WTC11 (cell line): ENCODE results near the gene ZNF786. TPM values are rescaled to one million over a fixed set of nuclear protein-coding genes. Genes with fewer than 3 reads are reported as not detected.
A peak's percentile ranks its signal among the peaks of the same experiment; 100 is the strongest.

Source experiments
- ATAC-seq: fragments of 200-7000 bp; cut with Tn5 transposase; 2 replicates; pipeline ENCODE4 v1.10.0; 2021; ENCODE audit warnings: mild to moderate bottlenecking, moderate library complexity
- CTCF ChIA-PET: fragments of 300-600 bp; sonication (Branson Sonifier 250); formaldehyde crosslinking; loops from one replicate; lab custom pipeline; 2021; ENCODE audit warnings: antibody characterized with exemption; lab: Charles Lee
- POLR2A ChIA-PET: fragments of 350-600 bp; sonication (Branson Sonifier 250); formaldehyde crosslinking; loops from one replicate; lab custom pipeline; 2021; ENCODE audit warnings: antibody characterized with exemption; lab: Charles Lee
- DNase-seq: peaks from one replicate; pipeline ENCODE4 v3.0.0; 2021; ENCODE audit warnings: low spot score
- H3K27ac Mint-ChIP-seq: 2 replicates; pipeline ENCODE4 v1.8.0; 2021; ENCODE audit warnings: mixed read lengths
- H3K27me3 Mint-ChIP-seq: 2 replicates; pipeline ENCODE4 v1.8.0; 2021; ENCODE audit warnings: low read depth, mild to moderate bottlenecking, moderate library complexity, mixed read lengths
- H3K36me3 Mint-ChIP-seq: 2 replicates; pipeline ENCODE4 v1.8.0; 2021; ENCODE audit warnings: mixed read lengths
- H3K4me1 Mint-ChIP-seq: 2 replicates; pipeline ENCODE4 v1.8.0; 2022; ENCODE audit warnings: mixed read lengths
- H3K4me3 Mint-ChIP-seq: 2 replicates; pipeline ENCODE4 v1.8.0; 2021; ENCODE audit warnings: mild to moderate bottlenecking, moderate library complexity, mixed read lengths
- H3K9me3 Mint-ChIP-seq: 2 replicates; pipeline ENCODE4 v1.8.0; 2021; ENCODE audit warnings: mixed read lengths
- ELF4 ChIP-seq: sonication (generic); formaldehyde crosslinking; IDR thresholded peaks from 2 replicates; pipeline ENCODE4 v1.8.1; 2022; ENCODE audit warnings: low read depth, mild to moderate bottlenecking, moderate library complexity, missing genetic modification reagents
- EMX1 ChIP-seq: fragments of 250-450 bp; sonication (Bioruptor Pico); IDR thresholded peaks from 2 replicates; pipeline ENCODE4 v1.8.0; 2021; ENCODE audit warnings: mild to moderate bottlenecking
- FOXP1 ChIP-seq: sonication (generic); formaldehyde crosslinking; IDR thresholded peaks from 2 replicates; pipeline ENCODE4 v1.8.0; 2022; ENCODE audit warnings: missing genetic modification reagents, mild to moderate bottlenecking, moderate library complexity, borderline replicate concordance
- GRHL2 ChIP-seq: fragments of 250-450 bp; sonication (Bioruptor Pico); IDR thresholded peaks from 2 replicates; pipeline ENCODE4 v1.8.0; 2022; ENCODE audit warnings: mild to moderate bottlenecking, moderate library complexity; ENCODE audit not compliant: insufficient replicate concordance, severe bottlenecking
- IRF2 ChIP-seq: sonication (generic); formaldehyde crosslinking; IDR thresholded peaks from 2 replicates; pipeline ENCODE4 v1.8.0; 2022; ENCODE audit warnings: low read depth, missing genetic modification reagents, borderline replicate concordance
- JUN ChIP-seq: sonication (generic); formaldehyde crosslinking; IDR thresholded peaks from 2 replicates; pipeline ENCODE4 v1.8.0; 2023; ENCODE audit warnings: mild to moderate bottlenecking, missing genetic modification reagents
- MXD4 ChIP-seq: fragments of 250-450 bp; sonication (Bioruptor Pico); IDR thresholded peaks from 2 replicates; pipeline ENCODE4 v1.8.0; 2021; ENCODE audit warnings: mild to moderate bottlenecking, moderate library complexity, borderline replicate concordance
- NFE2L1 ChIP-seq: sonication (generic); formaldehyde crosslinking; IDR thresholded peaks from 2 replicates; pipeline ENCODE4 v1.8.1; 2023; ENCODE audit warnings: missing genetic modification reagents
- NR1H2 ChIP-seq: sonication (generic); formaldehyde crosslinking; IDR thresholded peaks from 2 replicates; pipeline ENCODE4 v1.9.0; 2021; ENCODE audit warnings: mild to moderate bottlenecking, moderate library complexity, missing genetic modification reagents
- TEAD1 ChIP-seq: sonication (generic); formaldehyde crosslinking; IDR thresholded peaks from 2 replicates; pipeline ENCODE4 v1.8.0; 2022; ENCODE audit warnings: mild to moderate bottlenecking, missing genetic modification reagents
- TP53 ChIP-seq: sonication (generic); formaldehyde crosslinking; IDR thresholded peaks from 2 replicates; pipeline ENCODE4 v1.8.1; 2023; ENCODE audit warnings: mild to moderate bottlenecking, missing genetic modification reagents
- ZNF219 ChIP-seq: sonication (generic); formaldehyde crosslinking; IDR thresholded peaks from 2 replicates; pipeline ENCODE4 v1.8.0; 2023; ENCODE audit warnings: missing genetic modification reagents, mild to moderate bottlenecking, borderline replicate concordance
- ZNF416 ChIP-seq: fragments of 250-450 bp; sonication (Bioruptor Pico); IDR thresholded peaks from 2 replicates; pipeline ENCODE4 v1.9.0; 2021; ENCODE audit warnings: mild to moderate bottlenecking, inconsistent platforms
- total RNA-seq: library from RNA; stranded (reverse); gene quantifications from 3 replicates; pipeline ENCODE4 v1.2.3, GENCODE V29; 2021
- TF ChIP-seq, protein P1 (sequence below): sonication (generic); formaldehyde crosslinking; IDR thresholded peaks from 2 replicates; pipeline ENCODE4 v1.8.1; 2022; ENCODE audit warnings: mild to moderate bottlenecking, moderate library complexity, missing genetic modification reagents
- TF ChIP-seq, protein P2 (sequence below): sonication (generic); formaldehyde crosslinking; IDR thresholded peaks from 2 replicates; pipeline ENCODE4 v1.8.0; 2022; ENCODE audit warnings: mild to moderate bottlenecking, missing genetic modification reagents
- TF ChIP-seq, protein P3 (sequence below): sonication (generic); formaldehyde crosslinking; IDR thresholded peaks from 2 replicates; pipeline ENCODE4 v1.8.0; 2022; ENCODE audit warnings: mild to moderate bottlenecking, missing genetic modification reagents
- TF ChIP-seq, protein P4 (sequence below): sonication (generic); formaldehyde crosslinking; IDR thresholded peaks from 2 replicates; pipeline ENCODE4 v1.8.1; 2023; ENCODE audit warnings: mild to moderate bottlenecking, missing genetic modification reagents, borderline replicate concordance
- TF ChIP-seq, protein P5 (sequence below): sonication (generic); formaldehyde crosslinking; IDR thresholded peaks from 2 replicates; pipeline ENCODE4 v1.8.1; 2023; ENCODE audit warnings: mild to moderate bottlenecking, missing genetic modification reagents
- TF ChIP-seq, protein P6 (sequence below): sonication (generic); formaldehyde crosslinking; IDR thresholded peaks from 2 replicates; pipeline ENCODE4 v1.8.1; 2022; ENCODE audit warnings: low read depth, missing genetic modification reagents, borderline replicate concordance

ZNF786 gene
- total RNA-seq, 1 experiment from 2014 or later = 11.4 TPM

DNA sequence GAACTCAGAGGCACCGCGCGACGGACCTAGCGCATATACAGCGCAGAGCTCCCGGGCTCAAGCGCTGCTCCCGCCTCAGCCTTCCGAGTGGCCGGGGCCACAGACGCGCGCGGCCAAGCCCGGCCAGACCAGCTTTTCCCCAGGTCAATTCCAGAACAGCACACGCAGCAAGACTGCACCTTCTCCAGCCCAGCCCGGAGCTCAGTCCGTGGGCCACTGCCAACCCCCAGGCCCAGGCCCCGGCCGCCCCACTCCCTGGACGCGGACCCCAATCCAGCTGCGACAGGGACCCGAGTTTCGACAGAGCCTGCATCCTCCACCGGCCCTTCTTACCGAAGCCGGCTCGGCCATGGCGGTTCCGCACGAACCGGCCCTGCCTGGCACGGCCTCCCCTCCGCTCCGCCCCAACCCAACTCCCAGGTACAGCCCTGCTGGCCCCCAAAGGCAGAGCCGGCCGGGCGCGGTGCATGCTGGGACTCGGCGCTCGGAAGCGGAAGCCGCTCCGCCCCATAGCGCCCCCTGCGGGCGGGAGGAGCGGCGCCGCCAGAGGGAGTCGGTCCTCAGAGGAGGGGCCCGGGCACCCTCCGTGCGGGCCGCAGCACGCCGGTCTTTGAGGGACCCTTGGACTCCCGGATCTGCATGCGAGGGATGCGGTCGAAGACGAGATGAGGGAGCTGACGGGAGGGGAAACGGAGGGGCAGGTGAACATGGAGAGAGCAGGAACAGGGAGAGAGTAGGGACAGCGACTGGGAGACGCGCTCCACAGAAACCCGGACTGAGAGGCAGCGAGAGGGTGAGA, 35.5 kb upstream of the ZNF786 start, which contains the start of gene ZNF425 (continued):
- peak; percentile 75; the same call in 1 of the 2 replicates for TF ChIP-seq ZNF416 (CRISPR knock-in tag)
- no peak for TF ChIP-seq ELF4 (CRISPR knock-in tag)
- TF ChIP-seq TP53 = peak; percentile 81; the same call in 1 of the 2 replicates
- TF ChIP-seq NFE2L1 (CRISPR knock-in tag) = peak; percentile 70
- no peak for TF ChIP-seq GRHL2
- TF ChIP-seq IRF2 = 0 out of 2 replicates have a peak, but pooled peaks have one; percentile 36
- TF ChIP-seq JUN = peak; percentile 66; the same call in 1 of the 2 replicates
- TF ChIP-seq, protein P1, sequence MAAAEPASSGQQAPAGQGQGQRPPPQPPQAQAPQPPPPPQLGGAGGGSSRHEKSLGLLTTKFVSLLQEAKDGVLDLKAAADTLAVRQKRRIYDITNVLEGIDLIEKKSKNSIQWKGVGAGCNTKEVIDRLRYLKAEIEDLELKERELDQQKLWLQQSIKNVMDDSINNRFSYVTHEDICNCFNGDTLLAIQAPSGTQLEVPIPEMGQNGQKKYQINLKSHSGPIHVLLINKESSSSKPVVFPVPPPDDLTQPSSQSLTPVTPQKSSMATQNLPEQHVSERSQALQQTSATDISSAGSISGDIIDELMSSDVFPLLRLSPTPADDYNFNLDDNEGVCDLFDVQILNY (CRISPR knock-in tag) = peak; percentile 18; the same call in 1 of the 2 replicates
- TF ChIP-seq, protein P2, sequence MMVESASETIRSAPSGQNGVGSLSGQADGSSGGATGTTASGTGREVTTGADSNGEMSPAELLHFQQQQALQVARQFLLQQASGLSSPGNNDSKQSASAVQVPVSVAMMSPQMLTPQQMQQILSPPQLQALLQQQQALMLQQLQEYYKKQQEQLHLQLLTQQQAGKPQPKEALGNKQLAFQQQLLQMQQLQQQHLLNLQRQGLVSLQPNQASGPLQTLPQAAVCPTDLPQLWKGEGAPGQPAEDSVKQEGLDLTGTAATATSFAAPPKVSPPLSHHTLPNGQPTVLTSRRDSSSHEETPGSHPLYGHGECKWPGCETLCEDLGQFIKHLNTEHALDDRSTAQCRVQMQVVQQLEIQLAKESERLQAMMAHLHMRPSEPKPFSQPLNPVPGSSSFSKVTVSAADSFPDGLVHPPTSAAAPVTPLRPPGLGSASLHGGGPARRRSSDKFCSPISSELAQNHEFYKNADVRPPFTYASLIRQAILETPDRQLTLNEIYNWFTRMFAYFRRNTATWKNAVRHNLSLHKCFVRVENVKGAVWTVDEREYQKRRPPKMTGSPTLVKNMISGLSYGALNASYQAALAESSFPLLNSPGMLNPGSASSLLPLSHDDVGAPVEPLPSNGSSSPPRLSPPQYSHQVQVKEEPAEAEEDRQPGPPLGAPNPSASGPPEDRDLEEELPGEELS = peak; percentile 92
- TF ChIP-seq, protein P3, sequence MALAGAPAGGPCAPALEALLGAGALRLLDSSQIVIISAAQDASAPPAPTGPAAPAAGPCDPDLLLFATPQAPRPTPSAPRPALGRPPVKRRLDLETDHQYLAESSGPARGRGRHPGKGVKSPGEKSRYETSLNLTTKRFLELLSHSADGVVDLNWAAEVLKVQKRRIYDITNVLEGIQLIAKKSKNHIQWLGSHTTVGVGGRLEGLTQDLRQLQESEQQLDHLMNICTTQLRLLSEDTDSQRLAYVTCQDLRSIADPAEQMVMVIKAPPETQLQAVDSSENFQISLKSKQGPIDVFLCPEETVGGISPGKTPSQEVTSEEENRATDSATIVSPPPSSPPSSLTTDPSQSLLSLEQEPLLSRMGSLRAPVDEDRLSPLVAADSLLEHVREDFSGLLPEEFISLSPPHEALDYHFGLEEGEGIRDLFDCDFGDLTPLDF = peak; percentile 70; the same call in 1 of the 2 replicates
- TF ChIP-seq TEAD1 (CRISPR knock-in tag) = peak; percentile 91

DNA sequence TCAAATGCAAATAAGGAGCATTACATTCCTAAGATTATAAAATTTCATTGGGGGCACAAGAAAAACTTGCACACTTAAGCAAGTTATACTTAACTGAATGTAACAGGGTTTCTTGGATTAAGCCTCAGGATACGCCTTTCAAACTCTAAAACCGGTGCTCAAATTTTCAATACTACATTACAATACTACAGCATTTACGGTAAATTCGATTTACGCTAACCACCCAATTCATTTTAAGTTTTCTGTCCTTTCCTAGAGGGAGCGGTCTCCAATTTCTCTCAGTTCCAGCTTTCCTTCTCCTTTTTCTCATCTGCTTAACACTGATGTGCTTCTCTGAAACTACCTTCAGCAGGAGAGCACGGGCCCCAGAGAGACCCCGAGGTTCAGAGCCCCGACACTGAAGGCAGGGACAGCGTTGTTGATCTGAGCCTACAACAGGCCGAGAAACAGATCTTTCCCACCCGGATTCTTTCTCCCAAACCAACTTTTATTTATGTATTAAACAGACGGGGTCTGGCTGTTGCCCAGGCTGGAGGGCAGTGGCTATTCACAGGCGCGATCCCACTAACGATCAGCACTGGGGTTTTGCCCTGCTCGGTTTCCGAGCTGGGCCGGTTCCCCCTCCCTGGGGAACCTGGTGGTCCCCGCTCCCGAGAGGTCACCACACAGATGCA, 34.8 kb upstream of the ZNF786 start:
- H3K36me3 Mint-ChIP-seq = peaks cover 20% of the 10 kb centered on the region
- CTCF ChIA-PET = interaction anchor here (0.5 to 4.0 kb wide), 12 partner anchors 10 to 141 kb away, joined by 3 to 40 read pairs (median 3); partner anchors contain the start of genes ZNF398 and ZNF786
- H3K27ac Mint-ChIP-seq = peak overlapping the region; percentile 96
- ATAC-seq = peak; percentile 29
- H3K4me1 Mint-ChIP-seq = peaks cover 23% of the 10 kb centered on the region
- peaks cover 11% of the 10 kb centered on the region; the same call in 1 of the 2 replicates for H3K9me3 Mint-ChIP-seq
- POLR2A ChIA-PET = interaction anchor here (0.6 to 4.2 kb wide), 4 partner anchors 8 to 56 kb away, joined by 3 to 35 read pairs (median 4); partner anchors contain the start of gene ZNF398
- peak overlapping the region; percentile 100 for H3K4me3 Mint-ChIP-seq
- TF ChIP-seq EMX1 (CRISPR knock-in tag) = peak; percentile 9; the same call in 1 of the 2 replicates
- TF ChIP-seq NFE2L1 (CRISPR knock-in tag) = no peak
- TF ChIP-seq, protein P1 (CRISPR knock-in tag) = no peak
- TF ChIP-seq, all 79 proteins: peak for 1
- H3K27me3 Mint-ChIP-seq = no peaks in the 10 kb centered on the region
- DNase-seq = no peak

DNA sequence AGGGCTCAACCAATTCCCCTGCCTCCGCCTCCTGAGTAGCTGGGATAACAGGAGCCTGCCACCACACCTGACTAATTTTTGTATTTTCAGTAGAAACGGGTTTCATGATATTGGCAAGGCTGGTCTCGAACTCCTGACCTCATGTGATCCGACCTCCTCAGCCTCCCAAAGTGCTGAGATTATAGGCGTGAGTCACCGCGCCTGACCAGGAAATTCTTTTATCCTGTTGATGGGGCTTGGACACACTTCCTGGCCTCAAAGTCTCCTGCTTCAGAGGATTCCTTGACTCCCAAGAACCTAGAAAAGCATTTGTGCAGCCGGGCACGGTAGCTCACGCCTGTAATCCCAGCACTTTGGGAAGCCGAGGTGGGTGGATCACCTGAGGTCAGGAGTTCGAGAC, 19.5 kb upstream of the ZNF786 start:
- no peaks in the 10 kb centered on the region for H3K9me3 Mint-ChIP-seq
- no peaks in the 10 kb centered on the region for H3K4me1 Mint-ChIP-seq
- ATAC-seq (no peak), DNase-seq (no peak)
- ChIA-PET CTCF (no interaction called here), POLR2A (no interaction called here)
- no peaks in the 10 kb centered on the region for H3K27me3 Mint-ChIP-seq
- H3K4me3 Mint-ChIP-seq = no peak overlapping the region
- H3K36me3 Mint-ChIP-seq = peaks cover 3% of the 10 kb centered on the region; the same call in 1 of the 2 replicates
- H3K27ac Mint-ChIP-seq = no peak overlapping the region
- TF ChIP-seq ZNF219 (CRISPR knock-in tag) (no peak), MXD4 (no peak), FOXP1 (CRISPR knock-in tag) (no peak), NR1H2 (no peak)
- TF ChIP-seq, protein P4, sequence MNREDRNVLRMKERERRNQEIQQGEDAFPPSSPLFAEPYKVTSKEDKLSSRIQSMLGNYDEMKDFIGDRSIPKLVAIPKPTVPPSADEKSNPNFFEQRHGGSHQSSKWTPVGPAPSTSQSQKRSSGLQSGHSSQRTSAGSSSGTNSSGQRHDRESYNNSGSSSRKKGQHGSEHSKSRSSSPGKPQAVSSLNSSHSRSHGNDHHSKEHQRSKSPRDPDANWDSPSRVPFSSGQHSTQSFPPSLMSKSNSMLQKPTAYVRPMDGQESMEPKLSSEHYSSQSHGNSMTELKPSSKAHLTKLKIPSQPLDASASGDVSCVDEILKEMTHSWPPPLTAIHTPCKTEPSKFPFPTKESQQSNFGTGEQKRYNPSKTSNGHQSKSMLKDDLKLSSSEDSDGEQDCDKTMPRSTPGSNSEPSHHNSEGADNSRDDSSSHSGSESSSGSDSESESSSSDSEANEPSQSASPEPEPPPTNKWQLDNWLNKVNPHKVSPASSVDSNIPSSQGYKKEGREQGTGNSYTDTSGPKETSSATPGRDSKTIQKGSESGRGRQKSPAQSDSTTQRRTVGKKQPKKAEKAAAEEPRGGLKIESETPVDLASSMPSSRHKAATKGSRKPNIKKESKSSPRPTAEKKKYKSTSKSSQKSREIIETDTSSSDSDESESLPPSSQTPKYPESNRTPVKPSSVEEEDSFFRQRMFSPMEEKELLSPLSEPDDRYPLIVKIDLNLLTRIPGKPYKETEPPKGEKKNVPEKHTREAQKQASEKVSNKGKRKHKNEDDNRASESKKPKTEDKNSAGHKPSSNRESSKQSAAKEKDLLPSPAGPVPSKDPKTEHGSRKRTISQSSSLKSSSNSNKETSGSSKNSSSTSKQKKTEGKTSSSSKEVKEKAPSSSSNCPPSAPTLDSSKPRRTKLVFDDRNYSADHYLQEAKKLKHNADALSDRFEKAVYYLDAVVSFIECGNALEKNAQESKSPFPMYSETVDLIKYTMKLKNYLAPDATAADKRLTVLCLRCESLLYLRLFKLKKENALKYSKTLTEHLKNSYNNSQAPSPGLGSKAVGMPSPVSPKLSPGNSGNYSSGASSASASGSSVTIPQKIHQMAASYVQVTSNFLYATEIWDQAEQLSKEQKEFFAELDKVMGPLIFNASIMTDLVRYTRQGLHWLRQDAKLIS = no peak
- TF ChIP-seq, protein P5, sequence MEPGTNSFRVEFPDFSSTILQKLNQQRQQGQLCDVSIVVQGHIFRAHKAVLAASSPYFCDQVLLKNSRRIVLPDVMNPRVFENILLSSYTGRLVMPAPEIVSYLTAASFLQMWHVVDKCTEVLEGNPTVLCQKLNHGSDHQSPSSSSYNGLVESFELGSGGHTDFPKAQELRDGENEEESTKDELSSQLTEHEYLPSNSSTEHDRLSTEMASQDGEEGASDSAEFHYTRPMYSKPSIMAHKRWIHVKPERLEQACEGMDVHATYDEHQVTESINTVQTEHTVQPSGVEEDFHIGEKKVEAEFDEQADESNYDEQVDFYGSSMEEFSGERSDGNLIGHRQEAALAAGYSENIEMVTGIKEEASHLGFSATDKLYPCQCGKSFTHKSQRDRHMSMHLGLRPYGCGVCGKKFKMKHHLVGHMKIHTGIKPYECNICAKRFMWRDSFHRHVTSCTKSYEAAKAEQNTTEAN = no peak
- TF ChIP-seq, protein P6, sequence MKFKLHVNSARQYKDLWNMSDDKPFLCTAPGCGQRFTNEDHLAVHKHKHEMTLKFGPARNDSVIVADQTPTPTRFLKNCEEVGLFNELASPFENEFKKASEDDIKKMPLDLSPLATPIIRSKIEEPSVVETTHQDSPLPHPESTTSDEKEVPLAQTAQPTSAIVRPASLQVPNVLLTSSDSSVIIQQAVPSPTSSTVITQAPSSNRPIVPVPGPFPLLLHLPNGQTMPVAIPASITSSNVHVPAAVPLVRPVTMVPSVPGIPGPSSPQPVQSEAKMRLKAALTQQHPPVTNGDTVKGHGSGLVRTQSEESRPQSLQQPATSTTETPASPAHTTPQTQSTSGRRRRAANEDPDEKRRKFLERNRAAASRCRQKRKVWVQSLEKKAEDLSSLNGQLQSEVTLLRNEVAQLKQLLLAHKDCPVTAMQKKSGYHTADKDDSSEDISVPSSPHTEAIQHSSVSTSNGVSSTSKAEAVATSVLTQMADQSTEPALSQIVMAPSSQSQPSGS (CRISPR knock-in tag) = no peak
